GM19240 (cell line): Measurements from ENCODE around the gene PNMA8B.
A peak's percentile ranks its signal among the peaks of the same experiment; 100 is the strongest.
"Not testable (repeated sequence)": the region's sequence is repeated elsewhere in the genome, so short reads cannot be mapped to it uniquely, and the experiment has no call there.

Experiments used
- DNase-seq: peaks from one replicate; pipeline ENCODE4 v3.0.0; 2011; ENCODE audit warnings: low spot score; ENCODE audit not compliant: insufficient read length

PNMA8B gene

GRCh38 chr19:46513461-46514236 is 18.0 kb upstream of the PNMA8B start:
- DNase-seq = peak; percentile 68

DNA sequence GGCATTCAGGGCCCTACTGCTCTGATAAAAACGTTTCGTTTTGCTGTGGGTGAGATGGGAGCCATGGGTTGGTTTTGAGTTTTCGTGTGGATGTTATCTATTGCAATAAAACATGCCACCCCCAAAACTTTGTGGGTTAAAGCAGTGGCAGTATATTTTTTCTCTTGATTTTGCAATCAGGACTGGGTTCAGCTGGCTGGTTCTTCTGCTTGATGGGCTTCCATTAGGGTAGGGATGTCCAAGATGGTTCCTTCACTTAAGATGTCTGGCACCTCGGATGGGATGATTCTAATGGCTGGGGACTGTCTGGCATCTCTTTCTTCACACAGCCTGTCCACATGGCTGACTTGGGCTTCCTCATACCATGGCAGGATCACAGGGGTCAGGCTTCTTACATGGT is 15.6 kb upstream of the PNMA8B start:
- no peak for DNase-seq

DNA sequence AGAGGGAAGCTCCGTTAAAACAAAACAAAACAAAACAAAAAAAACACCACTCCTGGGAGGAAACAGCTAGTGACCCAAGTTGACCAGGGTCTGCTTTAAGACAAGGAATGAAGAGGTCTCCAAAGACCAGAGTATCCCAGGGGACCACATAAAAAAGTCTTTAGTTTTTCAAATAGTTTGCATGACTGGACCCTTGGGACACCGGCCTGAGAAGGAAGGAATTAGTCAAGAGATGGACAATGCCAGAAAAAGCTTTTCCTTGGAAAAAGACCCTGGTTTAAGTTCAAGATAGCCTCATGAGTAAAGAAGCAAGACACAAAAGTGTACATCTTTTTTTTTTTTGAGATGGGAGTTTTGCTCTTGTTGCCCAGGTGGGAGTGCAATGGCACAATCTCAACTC is 12.5 kb upstream of the PNMA8B start:
- DNase-seq = no peak

DNA sequence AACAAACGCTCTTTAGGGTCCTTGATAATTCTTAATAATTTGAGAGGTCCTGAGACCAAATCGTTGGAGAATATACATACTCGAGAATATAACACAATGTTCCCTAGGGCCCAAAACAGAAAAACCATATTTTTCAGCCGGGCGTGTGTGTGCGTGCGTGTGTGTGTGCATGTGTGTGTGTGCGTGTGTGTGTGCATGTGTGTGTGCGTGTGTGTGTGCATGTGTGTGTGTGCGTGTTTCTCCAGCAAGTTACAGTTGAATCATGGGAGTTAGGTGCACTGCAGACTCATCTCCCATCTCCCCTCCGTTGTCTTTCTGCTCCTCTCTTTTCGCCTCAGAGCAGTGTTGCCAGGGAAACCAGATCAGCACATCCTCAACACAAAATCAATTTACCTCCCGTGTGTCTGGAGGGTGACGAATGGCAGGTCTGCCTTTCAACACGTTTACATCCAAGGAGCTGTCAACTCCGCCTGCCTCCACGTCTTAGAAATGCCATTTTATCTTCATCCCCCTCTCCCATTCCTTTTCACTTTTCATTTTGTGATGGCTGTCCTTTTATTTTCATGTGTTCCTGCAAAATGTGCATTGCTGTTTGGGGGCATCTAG is 8.3 kb upstream of the PNMA8B start:
- DNase-seq = no peak

DNA sequence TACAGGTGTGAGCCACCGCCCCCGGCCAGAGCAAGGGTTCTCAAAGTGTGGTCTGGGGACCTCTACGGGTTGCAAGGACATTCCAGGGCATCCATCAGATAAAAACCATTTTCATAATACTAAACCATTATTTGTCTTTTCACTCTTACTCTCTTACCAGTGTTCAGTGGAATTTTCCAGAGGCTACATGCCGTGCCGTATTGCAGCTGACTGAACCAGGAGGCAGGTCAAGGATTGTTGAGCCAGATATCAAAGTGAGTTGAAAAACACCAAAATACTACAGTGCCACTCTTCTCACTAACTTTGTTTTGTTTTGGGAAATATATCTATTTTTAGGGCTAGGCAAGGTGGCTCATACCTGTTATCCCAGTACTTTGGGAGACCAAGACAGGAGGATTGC is 7.2 kb upstream of the PNMA8B start:
- DNase-seq = no peak

DNA sequence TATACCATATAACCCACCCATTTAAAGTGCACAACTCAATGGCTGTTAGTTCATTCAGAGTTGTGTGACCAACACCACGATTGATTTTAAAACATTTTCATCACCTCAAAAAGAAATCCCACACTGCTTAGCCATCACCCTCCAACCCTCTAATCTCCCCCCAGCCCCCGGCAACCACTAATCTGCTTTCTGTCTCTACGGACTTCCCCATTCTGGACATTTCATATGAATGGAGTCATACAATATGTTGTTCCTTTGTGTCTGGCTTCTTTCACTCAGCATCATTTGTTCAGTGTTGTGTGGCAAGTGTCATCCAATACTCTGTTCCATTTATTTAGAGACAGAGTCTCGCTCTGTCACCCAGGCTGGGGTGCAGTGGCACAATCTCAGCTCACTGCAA is 4.0 kb upstream of the PNMA8B start:
- DNase-seq = no peak

DNA sequence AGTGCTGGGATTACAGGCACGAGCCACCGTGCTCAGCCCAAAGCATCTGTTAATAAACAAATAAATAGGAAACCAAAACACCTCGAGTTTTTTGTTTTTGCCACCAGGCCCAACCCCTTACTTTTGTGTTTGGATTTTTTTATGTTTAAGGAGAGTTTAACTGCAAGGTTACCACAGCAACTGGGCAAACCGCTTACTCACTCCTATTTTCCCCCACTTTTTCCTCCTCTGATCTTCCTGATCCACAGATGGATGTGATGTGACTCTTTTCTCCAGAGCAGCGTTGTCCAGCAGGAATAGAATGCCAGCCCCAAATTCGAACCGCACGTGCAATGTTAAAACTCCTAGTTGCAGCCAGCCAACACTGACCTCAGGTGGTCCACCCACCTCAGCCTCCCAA is 2.1 kb upstream of the PNMA8B start:
- no peak for DNase-seq

DNA sequence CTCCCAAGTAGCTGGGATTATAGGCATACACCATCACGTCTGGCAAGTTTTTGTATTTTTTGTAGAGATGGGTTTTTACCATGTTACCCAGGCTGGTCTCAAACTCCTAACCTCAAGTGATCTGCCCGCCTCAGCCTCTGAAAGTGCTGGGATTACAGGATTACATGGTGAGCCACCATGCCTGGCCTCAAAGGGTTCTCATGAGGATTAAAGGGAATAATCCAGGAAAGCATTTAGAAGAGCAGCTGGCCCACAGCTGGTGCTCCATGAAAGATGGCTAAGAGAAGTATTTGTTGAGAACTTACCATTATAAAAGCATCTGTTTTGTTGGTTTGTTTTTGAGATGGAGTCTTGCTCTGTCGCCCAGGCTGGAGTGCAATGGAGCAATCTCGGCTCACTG is 1.2 kb upstream of the PNMA8B start:
- not testable (repeated sequence) for DNase-seq

GRCh38 chr19:46496304-46496703 is 637 bp upstream of the PNMA8B start:
- no peak for DNase-seq

DNA sequence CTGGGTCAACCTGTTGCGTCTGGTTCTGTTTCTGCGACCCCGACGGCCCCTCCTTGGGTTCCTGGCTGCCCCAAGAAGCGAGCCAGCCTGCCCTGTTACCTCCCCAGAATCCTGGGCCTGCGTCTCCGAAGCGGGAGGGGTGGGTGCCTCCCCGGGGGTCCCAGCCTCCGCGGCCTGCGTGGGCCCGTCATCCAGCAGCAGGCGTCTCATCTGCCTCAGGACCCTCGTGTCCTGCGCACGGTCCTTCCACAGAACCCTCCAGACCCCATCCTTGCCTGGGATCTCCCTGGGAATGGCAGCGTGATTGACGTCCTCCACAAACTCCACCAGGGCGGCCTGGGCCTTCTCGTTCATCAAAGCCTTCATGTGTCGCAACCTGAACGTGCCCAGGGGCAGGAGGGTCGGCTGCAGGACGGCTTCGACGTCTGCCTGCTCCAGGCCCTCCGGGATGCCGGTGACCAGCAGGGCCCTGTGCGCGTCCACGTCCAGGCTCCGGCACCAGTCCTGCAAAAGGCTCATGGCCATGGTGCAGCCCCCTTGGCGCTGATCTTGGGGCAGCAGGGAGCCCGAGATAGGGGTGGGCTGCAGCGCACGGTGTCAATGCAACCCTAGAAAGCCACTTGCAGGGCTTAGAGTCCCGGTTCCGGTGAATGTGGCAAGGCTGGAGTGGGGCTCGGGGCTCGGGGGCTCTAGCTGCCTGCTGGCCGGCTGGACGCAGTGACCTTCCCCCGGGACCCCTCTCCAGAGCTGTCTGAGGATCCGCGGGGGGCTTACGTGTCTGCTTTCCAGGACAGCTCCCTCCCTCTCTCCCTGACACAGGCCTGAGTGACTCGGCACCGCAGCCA is 504 bp downstream of the PNMA8B start:
- DNase-seq = no peak

DNA sequence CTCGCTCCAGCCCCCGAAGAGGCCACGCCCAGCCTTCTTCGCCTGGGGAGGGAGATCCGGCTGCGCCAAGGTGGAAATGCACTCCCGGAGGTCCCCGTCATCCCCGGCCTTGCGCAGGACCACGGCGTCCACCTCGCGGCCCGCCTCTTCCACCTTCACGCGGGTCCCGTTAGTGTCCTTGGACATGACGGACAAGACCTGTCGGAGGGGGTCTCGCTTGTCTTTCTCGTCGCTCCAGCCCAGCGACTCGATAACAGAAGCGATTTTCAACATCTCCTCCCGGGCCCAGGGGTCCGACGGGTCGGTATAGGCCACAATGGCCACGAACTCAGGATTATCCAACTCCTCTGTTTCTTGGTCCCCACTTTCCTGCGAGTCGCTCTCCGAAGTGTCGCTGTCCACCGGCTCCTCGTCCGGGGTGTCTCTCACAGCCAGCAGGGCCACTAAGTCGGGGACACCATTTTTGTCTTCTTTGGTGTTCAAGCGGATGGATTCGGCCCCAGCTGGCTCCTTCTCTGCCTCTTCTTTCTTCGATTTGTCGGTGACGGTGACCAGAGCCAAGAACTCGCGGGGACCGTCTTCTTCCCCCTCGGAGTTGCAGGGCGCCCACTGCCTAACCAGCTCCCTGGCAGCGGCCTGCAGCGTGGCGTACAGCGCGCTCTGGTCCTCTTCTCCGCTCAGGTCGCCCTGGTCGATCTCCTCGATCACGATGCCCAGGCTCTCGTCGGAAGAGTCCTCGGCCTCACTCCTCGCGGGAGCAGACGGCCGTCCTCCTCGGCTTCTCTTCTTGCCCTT is 1.3 kb downstream of the PNMA8B start:
- DNase-seq = no peak

- DNase-seq = no peak
Measured at GRCh38 chr19:46493236-46494145, 2.2 kb downstream of the PNMA8B start.

- DNase-seq = no peak
Measured at GRCh38 chr19:46492841-46493235, 2.8 kb downstream of the PNMA8B start.

DNA sequence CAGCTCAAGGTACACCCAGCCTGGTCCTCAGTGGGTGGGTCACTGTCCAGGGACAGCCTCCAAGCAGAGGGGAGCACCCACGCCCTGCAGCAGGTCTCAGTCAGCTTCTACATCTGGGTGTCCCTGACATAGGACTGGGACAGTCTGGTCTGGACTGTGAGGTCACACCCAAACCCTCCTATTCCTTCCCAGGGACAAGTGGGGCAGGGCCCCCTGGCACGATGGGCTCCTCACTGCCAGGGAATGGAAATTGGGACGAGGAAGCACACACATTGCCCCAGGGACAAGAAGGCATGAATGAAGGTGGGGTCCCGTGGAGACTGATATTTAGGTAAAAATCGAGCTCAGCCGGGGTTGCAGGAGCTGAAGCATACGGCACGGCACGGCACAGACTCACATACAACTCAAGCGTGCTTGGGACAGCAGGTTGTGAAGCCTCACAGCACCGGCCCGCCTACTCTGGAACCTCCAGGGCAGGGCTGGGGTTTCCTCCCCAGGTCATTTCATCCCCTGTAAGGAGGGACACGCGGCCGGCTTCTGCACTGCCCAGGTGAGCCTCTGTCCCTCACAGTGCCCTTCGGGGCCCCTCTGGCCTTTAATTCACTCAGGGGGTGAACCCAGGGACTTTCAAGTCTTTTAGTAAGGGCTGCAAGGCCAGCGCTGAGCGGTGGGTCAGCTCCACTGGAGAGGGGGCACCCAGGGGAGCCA is 3.5 kb downstream of the PNMA8B start:
- DNase-seq = no peak

GRCh38 chr19:46490774-46491173 is 4.9 kb downstream of the PNMA8B start:
- DNase-seq = no peak

DNA sequence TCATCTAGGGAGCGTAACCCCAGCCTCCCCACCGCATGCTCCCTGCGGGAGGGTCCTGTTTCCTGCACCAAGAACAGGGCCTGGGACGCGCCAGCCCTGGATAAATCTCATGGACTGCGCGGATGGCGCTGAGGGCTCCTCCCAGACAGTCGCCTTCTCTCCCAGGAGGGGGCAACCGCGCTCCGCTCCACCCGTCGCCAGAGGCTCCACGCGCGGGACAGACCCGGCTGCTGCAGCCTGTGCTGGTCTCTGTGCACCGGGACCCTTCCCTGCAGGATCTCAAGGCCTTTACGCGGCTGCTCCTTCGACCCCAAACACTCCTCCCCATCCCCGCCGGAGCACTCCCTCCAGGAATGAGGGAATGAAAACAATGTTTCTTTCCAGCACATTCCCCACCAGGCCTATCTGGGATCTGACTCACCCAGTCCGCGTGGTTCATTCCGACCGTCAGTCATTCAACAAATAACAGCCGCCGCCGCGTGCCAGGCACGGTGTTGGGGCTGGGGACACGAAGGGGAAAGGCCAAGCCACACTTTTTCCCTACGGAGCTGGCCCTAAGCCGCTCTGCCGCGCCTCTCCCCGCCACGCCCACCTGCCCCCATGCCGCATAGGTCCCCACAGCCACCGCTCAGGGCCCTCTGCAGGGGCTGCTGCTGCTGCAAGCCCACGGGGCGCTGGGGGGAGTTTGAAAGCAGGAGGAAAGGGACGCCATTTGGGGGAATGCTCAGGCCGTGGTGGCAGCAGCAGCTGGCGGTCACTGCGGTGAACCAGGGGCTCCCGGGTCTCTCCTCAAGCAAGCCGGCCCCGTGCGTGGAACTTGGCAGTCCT is 6.0 kb downstream of the PNMA8B start:
- no peak for DNase-seq

DNA sequence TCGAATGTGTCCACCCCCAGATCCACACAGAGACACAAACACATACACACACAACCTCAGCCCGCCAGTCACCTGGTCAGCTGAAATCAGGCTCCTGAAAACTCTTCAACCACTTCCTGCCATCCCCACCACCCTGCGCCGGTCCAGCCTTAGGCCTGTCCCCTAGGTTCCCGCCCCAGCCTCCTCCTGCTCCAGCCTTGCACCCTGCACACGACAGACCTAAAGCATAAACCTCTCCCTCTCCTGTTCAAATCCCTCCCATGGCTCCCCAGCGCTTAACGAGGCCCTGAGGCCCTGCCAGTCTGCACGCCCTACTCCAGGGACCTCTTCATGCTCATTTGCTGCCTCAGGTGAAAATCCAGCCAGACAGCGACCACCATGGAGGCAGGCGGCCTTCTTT is 7.1 kb downstream of the PNMA8B start:
- no peak for DNase-seq

GRCh38 chr19:46487802-46488445 is 7.7 kb downstream of the PNMA8B start:
- peak; percentile 67 for DNase-seq
